ENCODE measurements around the gene GATD1.

- TF ChIP-seq CTCF (IDR thresholded peaks at IDR 0.05), result no peak
- no peak for TF ChIP-seq POLR2A (IDR thresholded peaks at IDR 0.05)
- TF ChIP-seq EP300 (IDR thresholded peaks at IDR 0.05), result no peak
Measured at GRCh38 chr11:766936-767210, 10.4 kb downstream of the GATD1 start.

Measured in tibial nerve (tissue), 4 donors.